HG03175 (cell line): ENCODE results near the gene LRRTM4.
"Not testable (repeated sequence)": the region's sequence is repeated elsewhere in the genome, so short reads cannot be mapped to it uniquely, and the experiment has no call there.

Experiments
- ATAC-seq: cut with Tn5 transposase; IDR thresholded peaks from one replicate; pipeline ENCODE4 v1.9.1; 2021; ENCODE audit warnings: mild to moderate bottlenecking, moderate library complexity; ENCODE audit not compliant: unreplicated experiment

The LRRTM4 gene

GRCh38 chr2:77190721-77191346 is 331.3 kb downstream of the LRRTM4 start:
- ATAC-seq = no peak

- no peak for ATAC-seq
Measured at GRCh38 chr2:77185052-77185451, 337.1 kb downstream of the LRRTM4 start.

- ATAC-seq = no peak
Measured at GRCh38 chr2:77179297-77179696, 342.9 kb downstream of the LRRTM4 start.

- not testable (repeated sequence) for ATAC-seq
Measured at GRCh38 chr2:77175266-77175780, 346.9 kb downstream of the LRRTM4 start.

GRCh38 chr2:77169426-77169825 is 352.8 kb downstream of the LRRTM4 start:
- no peak for ATAC-seq

GRCh38 chr2:77164021-77164420 is 358.2 kb downstream of the LRRTM4 start:
- not testable (repeated sequence) for ATAC-seq

GRCh38 chr2:77161009-77161408 is 361.2 kb downstream of the LRRTM4 start:
- ATAC-seq = no peak

GRCh38 chr2:77156599-77156998 is 365.6 kb downstream of the LRRTM4 start:
- no peak for ATAC-seq

GRCh38 chr2:77155511-77155910 is 366.7 kb downstream of the LRRTM4 start:
- no peak for ATAC-seq

GRCh38 chr2:77149565-77149964 is 372.6 kb downstream of the LRRTM4 start:
- ATAC-seq = no peak

- ATAC-seq = no peak
Measured at GRCh38 chr2:77147153-77147552, 375.0 kb downstream of the LRRTM4 start.

- ATAC-seq = no peak
Measured at GRCh38 chr2:77144772-77145171, 377.4 kb downstream of the LRRTM4 start.

GRCh38 chr2:77142141-77142540 is 380.0 kb downstream of the LRRTM4 start:
- no peak for ATAC-seq

GRCh38 chr2:77128479-77128878 is 393.7 kb downstream of the LRRTM4 start:
- not testable (repeated sequence) for ATAC-seq

- no peak for ATAC-seq
Measured at GRCh38 chr2:77127345-77127744, 394.8 kb downstream of the LRRTM4 start.

GRCh38 chr2:77121518-77121917 is 400.7 kb downstream of the LRRTM4 start:
- no peak for ATAC-seq

GRCh38 chr2:77119333-77119732 is 402.8 kb downstream of the LRRTM4 start:
- no peak for ATAC-seq

- ATAC-seq = no peak
Measured at GRCh38 chr2:77108915-77109314, 413.3 kb downstream of the LRRTM4 start.

GRCh38 chr2:77105008-77105407 is 417.2 kb downstream of the LRRTM4 start:
- ATAC-seq = no peak

GRCh38 chr2:77104554-77104953 is 417.6 kb downstream of the LRRTM4 start:
- no peak for ATAC-seq

GRCh38 chr2:77102927-77103326 is 419.2 kb downstream of the LRRTM4 start:
- no peak for ATAC-seq

GRCh38 chr2:77101796-77102452 is 420.3 kb downstream of the LRRTM4 start:
- no peak for ATAC-seq
